Daoy (cell line): Measurements from ENCODE around the gene DYRK1B. TPM values are rescaled to one million over a fixed set of nuclear protein-coding genes. Genes with fewer than 3 reads are reported as not detected.
"Not testable (repeated sequence)": the region's sequence is repeated elsewhere in the genome, so short reads cannot be mapped to it uniquely, and the experiment has no call there.

ENCODE experiments used
- DNase-seq: peaks from one replicate; pipeline ENCODE4 v3.0.0-alpha.2; 2015; ENCODE audit warnings: low read depth
- total RNA-seq: library from RNA; depleted of rRNA; stranded (reverse); fragments of >200 nt; shearing (Covaris generic); gene quantifications from 2 replicates; pipeline ENCODE4 v1.2.3, GENCODE V29; 2014; rRNA removed

Gene DYRK1B
- 1.3 and 1.5 TPM in 2 replicates for total RNA-seq

DNA sequence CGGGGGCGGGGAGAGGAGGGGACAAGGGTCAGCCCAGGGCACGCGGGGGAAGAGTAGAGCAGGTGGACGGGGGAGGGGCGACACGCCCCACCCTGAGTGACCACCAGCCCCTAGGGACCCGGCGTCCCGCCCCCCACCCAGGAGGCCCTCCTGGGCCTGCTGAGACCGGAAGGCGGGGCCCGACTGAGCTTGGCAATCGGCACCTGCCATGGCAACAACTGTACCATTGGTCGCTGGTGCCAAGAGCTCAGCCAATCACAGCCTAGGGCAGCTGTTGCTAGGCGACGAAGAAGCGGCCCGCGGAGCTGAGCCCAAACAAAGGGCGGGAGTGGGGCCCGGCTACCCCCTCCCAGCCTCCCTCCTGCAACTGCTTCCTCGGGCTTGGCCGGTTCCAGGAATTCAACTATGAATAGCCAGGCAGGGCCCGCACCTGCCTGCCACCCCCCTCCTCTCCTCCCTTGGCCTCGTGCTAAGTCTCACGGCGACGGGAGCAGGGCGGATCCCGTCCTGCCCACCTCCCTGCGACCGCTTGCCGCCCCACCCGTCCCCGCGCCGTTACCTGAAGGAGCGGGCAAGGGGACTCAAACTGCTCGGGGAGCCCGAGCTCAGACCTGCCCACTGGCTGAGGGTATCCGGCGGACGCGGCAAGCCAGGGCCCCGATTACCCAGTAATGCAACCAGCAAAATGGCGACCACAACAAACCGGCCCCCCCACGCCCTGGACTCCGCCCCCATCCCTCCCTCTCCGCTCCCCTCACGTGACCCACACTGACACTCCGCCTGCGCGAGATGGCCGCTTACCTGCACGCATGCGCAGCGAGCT, at the start of gene DYRK1B:
DYRK1B (minus strand) TSS at position 699 of the 823 bp plus-strand sequence. CDS start 2,295 bp downstream, outside the sequence.
- DNase-seq: peak; percentile 96

DNA sequence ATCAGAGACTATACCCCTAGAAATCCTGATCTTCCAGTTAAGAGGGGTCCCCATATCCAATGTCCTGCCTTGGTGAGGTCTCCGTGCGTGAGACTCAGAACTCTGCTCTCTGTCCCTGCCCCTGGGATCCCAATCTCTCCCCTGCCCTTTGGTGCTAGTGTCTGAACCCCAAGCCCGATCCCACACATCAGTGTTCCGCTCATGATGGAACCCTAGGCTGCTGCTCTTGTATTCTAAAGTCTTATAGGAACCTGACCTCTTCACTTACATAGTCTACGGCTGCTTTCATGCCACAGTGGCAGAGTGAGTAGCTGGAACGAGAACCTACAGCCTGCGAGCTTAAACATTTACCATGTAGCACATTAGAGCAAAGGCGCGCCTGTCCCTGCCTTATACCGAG, 48.7 kb upstream of the DYRK1B start:
- not testable (repeated sequence) for DNase-seq

DNA sequence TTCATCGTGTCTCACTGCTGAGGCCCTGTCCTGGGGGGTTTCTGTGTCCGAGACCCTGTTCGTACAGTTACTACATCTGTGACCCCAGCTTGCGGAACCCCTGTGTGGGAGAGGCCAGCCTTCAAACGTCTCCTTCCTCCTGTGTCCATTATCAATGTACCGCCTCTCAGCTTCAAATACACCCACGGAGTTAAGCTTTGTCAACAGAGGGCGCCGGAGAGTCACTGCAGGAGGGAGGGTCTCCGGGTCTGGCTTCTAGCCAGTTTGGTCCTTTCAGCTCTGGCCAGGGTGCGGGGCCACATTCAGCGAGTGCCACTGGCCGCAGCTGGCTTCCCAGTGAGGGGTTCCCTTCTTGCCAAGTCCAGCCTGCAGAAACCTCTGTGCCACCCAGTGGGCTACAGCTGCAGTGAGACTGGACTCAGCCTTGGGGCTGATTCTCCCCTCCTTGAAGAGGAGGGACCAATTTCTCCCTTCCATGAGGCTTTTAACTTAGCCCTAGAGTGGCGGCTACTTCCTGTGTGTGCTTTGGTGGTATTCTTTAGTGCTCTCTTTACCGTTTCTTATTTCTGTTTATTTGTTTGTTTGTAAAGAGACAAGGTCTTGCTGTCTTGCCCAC, 47.6 kb upstream of the DYRK1B start:
- DNase-seq: peak; percentile 43

DNA sequence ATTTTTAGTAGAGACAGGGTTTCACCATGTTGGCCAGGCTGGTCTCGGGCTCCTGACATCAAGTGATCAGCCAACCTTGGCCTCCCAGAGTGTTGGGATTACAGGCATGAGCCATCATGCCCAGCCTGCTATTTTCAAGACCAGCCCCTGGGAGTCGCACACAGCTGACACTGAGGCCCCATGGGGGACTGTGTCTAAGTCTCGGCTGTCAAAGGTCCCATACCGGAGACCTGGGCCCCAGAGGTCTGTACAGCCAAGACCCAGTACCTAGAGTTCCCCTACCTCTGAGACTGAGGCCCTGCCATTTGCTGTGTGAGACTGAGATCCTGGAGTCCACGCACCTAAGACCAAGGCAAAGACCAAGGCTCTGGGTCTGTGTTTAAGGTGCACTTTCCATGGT, 46.3 kb upstream of the DYRK1B start:
- DNase-seq: not testable (repeated sequence)

DNA sequence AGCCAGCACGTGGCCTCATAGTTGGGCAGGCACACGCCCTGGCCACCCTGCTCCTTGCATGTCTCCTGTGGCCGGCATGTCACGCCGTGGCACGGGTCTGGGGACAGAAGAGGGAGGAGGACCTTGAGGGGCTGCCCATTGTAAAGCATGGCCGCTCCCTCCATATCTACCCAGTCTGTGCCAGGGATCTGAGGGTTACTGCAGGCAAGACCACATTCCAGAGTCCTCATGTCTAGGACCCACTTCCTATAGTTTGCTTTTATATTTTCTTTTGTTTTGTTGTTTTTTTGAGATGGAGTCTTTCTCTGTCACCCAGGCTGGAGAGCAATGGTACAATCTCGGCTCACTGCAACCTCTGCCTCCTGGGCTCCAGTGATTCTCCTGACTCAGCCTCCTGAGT, 45.8 kb upstream of the DYRK1B start:
- not testable (repeated sequence) for DNase-seq

DNA sequence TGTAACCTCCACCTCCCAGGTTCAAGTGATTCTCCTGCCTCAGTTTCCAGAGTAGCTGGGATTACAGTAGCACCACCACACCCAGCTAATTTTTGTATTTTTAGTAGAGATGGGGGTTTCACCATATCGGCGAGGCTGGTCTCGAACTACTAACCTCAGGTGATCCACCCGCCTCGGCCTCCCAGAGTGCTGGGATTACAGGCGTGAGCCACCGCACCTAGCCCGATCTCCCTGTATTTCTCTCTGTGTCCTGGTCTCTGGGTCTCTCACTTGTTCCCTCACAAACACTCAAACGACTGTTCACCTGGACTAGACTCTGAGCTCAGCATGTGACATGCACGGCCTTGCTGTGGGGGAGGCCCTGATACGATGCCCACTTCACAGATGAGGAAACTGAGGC, 44.9 kb upstream of the DYRK1B start:
- not testable (repeated sequence) for DNase-seq

DNA sequence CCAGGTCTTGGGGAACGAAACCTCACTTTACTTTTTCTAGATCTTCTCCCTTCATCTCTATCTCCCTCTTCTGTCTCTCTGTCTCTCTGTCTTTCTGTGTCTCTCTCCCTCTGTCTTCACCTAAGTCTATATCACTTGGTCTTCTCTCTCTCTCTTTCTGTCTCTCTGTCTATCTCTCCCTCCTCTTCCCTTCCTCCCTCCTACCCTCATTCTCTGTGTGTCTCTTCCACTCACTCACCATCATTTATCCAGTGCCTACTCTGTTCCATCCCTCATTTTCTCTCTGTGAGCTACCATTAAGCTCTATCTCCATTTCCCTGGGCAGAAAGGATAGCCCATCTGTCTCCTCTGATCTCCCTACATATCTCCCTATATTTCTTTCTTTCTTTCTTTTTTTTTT, 44.4 kb upstream of the DYRK1B start:
- no peak for DNase-seq

DNA sequence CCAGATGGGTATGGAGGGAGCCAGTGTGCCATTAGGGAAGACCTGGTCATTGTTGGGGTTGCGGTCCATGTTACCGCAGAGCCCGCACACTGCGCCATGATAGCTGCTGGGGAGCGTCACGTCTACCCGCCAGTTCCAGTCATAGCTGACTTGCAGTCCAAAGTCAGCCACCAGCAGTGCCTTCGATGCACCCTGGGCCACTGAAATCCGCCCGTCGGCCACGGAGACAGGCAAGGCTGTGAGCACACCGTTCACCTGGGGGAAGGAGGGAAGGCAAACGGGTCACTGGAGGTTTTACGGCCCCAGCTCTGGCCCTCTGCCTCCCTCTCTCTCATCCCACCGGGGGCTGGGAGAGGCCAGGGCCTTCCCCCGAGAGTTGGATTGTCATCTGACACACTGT, 44.0 kb upstream of the DYRK1B start:
- DNase-seq: not testable (repeated sequence)

DNA sequence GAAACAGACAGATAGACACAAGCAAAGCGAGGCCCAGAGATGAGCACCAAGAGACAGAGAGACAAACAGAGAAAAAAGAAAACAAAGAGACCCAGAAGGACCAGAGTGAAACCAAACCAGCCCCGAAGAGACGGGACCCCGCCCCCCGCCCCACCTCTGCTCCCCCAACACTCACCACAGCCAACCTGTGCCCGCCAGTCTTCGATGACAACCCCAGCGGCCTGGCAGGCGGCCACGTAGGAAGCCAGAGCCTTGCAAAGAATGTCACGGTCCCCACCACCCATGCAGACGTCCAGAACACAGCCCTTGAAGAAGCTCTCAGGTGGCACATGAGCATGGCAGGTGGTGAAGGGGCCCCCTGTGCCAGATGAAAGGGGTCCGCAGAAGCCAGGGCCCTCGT, 43.5 kb upstream of the DYRK1B start:
- peak; percentile 91 for DNase-seq

DNA sequence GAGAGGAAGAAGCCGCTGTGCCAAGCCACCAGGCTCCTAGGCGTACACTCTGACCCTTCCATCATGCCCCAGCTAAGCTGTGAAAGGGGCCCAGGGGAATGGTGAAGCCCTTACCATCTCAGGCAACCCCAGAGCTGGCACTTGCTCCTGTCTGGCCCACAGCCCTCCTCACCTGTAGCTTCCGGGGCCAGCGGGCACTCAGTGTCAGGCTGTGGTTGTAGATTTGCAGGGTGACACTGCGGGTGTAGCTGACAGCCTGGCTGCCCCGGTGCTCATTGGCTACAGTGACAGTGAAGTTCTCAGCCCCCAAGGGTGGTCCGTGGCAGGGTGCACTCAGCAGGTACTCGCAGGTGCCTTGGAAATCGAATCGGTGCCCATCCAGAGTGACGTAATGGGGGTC, 42.5 kb upstream of the DYRK1B start:
- DNase-seq: not testable (repeated sequence)

DNA sequence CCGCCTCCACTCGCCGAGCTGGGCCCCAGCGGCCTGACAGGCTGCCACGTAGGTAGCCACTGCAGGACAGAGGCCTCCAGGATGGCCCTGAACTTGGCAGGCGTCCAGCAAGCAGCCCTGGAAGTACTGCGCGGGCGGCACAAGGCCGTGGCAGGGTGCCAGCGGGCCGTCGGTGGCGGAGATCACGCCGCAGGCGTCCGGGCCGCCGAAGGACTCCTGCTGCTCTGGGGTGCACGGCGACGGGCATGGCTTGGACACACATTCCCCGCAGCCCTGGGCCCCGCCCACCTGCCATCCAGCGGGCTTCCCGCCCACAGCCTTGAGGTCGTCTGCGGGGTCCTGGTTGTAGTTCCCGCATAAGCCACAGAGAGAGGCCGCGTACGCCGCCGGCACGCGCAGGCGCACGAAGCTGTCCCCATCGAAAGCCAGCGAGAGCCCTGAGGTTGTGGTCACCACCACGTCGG, 41.5 kb upstream of the DYRK1B start:
- not testable (repeated sequence) for DNase-seq

DNA sequence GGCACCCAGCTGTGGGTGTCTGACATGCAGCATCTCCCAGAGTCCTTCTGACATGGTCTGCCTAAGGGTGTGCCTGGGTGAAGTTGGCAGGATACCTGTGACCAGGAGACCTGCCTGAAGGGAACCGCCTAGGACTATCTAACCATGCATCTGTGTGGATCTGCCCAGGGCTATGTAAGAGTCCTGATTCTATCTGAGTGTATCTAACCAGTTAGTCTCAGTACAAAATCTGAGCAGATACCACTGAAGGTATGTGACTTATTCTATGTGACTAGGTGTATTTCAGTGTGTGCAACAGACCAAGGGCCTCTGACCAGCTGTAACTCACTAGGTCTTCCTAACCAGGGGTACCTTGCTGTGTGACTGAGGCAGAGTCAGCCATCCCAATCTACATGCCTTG, 40.4 kb upstream of the DYRK1B start:
- DNase-seq: no peak

DNA sequence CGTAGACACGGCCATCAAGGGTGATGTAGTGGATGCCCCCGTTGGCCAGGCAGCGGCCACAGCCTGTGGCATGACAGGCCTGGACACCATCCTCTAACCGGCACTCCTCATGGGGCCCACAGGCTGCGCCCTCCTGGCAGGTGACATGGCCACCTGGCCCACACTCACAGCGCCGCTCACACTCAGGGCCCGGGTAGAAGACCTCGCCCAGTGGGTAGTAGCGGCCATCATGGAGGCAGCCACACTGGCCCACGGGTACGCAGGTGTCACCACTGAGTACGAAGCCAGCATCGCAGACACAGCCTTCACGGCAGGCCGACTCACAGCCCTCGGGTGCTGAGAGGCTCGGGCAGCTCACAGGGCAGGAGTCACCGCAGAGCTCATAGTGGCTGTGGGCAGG, 39.4 kb upstream of the DYRK1B start:
- DNase-seq: no peak

DNA sequence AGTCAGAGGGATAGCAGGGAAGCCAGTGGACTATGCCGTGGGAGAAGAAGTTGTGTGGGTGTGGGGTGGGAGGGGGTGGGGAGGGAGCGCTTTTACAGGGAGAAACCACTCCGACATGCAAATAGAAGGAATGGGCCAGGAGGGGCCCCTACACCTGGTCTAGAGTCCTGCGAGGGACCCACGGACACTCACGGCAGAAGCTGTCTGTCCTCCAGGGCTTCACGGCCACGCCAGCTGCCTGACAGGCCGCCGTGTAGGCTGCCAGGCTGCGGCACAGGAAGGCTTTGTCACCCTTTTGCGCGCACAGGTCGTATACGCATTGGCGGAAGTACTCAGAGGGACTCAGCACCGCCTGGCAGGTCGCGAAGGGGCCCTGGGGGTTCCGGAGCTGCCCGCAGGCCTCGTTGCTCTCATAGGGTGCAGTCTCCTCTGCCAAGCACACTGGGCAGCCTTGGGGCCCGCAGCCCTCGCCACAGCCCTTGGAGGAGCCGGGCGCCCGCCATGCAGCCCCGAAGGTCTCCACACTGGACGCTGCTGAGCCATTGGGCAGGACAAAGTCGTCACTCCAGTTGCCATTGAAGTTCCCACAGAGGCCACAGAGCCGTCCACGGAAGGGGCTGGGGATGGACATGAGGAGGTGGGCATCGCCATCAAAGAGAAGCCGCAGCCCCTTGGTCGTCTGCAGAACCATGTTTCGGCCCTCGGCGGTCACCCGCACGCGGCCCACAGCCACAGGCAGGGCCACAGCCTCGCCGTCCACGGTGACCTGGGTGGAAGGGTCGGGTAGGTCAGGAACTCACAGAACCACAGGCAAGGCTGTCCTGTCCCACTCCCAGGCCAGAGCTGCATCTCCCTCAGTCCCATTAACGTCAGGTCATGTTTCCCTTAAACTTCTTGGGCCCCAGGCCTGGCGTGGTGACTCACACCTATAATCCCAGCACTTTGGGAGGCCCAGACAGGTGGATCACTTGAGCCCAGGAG, 38.2 kb upstream of the DYRK1B start:
- DNase-seq: no peak

DNA sequence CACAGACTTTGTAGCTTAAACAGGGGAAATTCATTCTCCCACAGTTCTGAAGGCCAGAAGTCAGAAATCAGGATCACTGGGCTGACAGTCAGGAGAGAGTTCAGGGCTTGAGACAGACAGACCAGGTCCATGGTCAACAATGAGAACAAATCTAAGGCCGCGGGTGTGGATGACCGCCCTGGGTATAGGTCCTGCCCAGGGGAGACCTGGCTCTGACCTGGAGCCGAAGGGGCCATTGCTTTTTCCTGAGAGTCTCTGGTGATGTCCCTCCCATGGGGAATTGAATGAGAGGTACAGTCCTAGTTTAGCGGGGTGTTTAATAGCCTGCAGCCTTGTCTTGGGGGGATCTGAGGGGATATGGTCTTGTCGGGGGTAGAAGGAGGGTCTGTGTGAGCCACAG, 37.4 kb upstream of the DYRK1B start:
- DNase-seq: no peak

DNA sequence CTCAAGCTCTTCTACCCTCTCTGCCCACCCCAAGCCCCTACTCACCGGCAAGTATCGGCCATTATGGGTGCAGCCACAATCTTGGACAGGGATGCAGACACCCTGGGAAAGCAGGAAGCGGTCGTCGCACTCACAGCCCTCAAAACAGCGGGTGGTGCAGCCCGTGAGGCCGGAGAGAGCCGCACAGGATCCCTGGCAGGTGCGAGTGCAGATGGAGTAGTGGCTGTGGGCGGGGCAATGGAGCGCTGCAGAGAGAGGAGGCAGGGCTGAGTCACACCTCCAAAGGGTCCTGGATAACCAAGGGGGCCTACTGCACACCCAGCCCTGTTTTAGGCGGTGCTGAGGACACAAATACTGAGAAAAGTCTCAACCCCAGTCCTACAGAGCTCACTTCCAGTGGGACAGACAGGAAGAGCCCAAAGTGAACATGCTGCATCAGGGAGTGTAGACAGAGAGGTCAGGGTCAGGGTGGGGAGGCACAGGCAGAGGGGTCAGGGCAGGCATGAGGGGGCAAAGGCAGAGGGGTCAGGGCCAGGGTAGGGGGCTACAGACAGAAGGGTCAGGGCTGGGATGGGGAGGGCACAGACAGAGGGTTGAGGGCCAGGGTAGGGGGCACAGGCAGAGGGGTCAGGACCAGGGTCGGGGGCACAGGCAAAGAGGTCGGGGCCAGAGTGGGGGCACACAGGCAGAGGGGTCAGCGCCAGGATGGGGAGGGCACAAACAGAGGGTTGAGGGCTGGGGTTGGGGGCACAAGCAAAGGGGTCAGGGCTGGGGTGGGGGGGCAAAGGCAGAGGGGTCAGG, 36.4 kb upstream of the DYRK1B start:
- DNase-seq: peak; percentile 50

DNA sequence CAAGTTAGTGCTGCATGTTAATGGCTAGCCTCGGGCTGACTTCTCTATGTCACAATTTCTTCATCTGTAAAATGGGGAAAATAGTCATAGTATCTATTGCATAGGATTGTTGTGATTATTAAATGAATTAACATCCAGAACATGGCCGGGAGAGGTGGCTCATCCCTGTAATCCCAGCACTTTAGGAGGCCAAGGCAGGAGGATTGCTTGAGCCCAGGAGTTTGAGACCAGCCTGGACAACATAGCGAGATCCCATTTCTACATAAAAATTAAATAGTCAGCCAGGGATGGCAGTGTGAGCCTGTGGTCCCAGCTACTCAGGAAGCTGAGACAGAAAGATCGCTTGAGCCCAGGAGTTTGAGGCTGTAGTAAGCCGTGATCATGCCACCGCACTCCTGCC, 34.0 kb upstream of the DYRK1B start:
- DNase-seq: no peak

DNA sequence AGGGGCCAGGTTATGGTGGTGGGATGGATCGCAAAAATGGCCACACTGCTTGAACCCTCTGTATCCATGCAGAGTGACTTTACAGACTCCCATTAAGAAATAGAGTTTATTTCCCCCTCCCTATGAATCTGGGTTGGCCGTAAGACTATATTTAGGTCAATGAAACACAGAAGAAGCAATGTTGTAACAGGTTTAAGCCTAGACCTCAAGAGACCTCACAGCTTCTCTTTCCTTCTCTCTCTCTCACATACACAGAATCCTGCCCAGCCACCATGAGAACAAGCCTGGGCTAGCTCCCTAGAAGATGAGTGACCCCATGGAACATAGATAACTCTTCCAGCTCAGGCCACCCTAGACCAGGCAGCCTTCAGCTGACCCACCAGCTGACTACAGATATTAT, 33.2 kb upstream of the DYRK1B start:
- no peak for DNase-seq

DNA sequence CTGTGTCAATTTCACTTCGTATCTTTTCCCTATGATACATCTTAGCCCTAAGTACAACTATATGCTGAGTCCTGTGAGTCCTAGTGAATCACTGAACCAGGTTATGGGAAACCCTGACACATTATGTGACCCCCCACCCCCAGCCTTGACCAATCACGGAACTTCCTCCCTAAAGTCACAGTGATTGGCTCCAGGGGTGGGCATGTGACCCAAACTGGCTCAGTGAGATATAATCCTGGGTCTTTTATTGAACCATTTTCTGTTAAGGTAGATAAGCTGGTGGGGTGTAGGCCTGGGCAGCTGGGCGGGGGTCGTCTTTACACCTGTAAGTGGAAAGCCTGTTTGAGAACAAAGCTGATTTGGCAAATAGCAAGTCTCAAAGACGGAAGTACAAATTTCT, 32.0 kb upstream of the DYRK1B start:
- no peak for DNase-seq

DNA sequence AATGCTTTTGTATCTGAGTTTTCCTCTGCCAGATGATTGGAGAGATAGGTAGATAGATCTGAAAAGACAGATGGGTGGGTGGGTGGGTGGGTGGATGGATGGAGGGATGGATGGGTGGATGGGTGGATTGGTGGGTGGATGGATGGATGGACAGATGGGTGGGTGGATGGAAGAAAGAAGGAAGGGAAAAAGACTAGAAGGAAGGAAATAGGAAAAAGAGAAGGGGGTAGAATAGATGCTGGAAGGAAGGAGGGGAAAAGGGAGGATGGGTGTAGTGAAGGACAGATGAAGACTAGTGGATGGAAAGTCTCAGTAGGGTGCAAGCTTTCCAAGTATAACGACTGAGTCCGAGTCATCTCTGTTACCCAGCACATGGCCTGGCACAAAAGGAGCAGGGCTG, 31.2 kb upstream of the DYRK1B start:
- no peak for DNase-seq

DNA sequence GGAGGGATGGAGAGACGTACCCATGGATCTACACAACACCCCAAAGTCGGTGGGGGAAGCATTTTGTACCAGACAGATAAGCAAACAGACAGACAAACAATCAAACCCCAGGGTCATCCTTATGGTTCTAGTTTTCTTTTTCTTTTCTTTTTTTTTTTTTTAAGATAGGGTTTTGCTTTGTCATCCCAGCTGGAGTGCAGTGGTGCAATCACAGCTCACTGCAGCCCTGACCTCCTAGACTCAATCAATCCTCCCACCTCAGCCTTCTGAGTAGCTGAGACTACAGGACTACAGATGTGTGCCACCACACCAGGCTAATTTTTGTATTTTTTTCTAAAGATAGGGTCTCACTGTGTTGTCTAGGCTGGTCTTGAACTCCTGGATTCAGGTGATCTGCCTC, 30.2 kb upstream of the DYRK1B start:
- DNase-seq: no peak
